ENCODE data around the gene F11. TPM values are rescaled to one million over a fixed set of nuclear protein-coding genes. Genes with fewer than 3 reads are reported as not detected.

F11 gene
- total RNA-seq, 4 donors from 2014 or later = not detected

- intact Hi-C loops (cut with DNase I) = no loop called here
- DNase-seq = no peak
- 92 to 98% methylated on average over 7 to 15 of the region's 15 CpGs for WGBS, 2 donors
Observed at GRCh38 chr4:186329372-186329771, 63.4 kb downstream of the F11 start.

GRCh38 chr4:186330368-186330767 lies 64.4 kb downstream of the F11 start:
- intact Hi-C loops (cut with DNase I) = no loop called here
- no peak overlapping the region for H3K27ac ChIP-seq
- TF ChIP-seq POLR2A (IDR thresholded peaks at IDR 0.05) = no peak
- TF ChIP-seq CTCF (IDR thresholded peaks at IDR 0.05) = no peak
- H3K27me3 ChIP-seq = no peaks in the 10 kb centered on the region
- H3K36me3 ChIP-seq = no peaks in the 10 kb centered on the region
- H3K9me3 ChIP-seq = peaks cover 0 to 20% (median 5%) of the 10 kb centered on the region in 3 donors
- H3K4me1 ChIP-seq = no peaks in the 10 kb centered on the region
- no peak overlapping the region for H3K4me3 ChIP-seq
- no peak for DNase-seq
- WGBS, 2 donors = 82 to 90% methylated on average over 3 of the region's 3 CpGs

More at GRCh38 chr4:186329372-186329771, 63.4 kb downstream of the F11 start:
- H3K36me3 ChIP-seq = no peaks in the 10 kb centered on the region
- peaks cover 0 to 20% (median 5%) of the 10 kb centered on the region in 3 donors for H3K9me3 ChIP-seq
- no peak overlapping the region for H3K4me3 ChIP-seq
- H3K27me3 ChIP-seq = no peaks in the 10 kb centered on the region
- H3K4me1 ChIP-seq = no peaks in the 10 kb centered on the region
- TF ChIP-seq CTCF (IDR thresholded peaks at IDR 0.05) = no peak
- no peak for TF ChIP-seq POLR2A (IDR thresholded peaks at IDR 0.05)
- no peak overlapping the region for H3K27ac ChIP-seq

DNA sequence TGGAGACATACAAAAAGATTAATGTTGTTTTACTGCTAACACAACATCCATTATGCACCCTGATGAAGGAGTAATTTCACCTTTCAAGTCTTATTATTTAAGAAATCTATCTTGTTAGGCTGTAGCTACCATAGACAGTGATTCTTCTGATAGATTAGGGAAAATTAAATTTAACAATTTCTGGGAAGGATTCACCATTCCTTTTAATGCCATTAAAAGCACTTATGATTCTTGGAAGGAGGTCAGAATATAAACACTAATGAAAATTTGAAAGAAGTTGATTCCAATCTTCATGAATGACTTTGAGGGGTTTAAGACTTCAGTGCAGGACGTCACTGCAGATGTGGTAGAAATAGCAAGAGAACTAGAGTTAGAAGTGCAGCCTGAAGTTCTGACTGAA lies 69.8 kb downstream of the F11 start:
- intact Hi-C loops (cut with DNase I) = no loop called here
- WGBS, 2 donors = 17 to 21% methylated on average over 1 of the region's 1 CpG

More for the DNA sequence above, 69.8 kb downstream of the F11 start:
- no peaks in the 10 kb centered on the region for H3K36me3 ChIP-seq
- TF ChIP-seq POLR2A (IDR thresholded peaks at IDR 0.05) = no peak
- TF ChIP-seq CTCF (IDR thresholded peaks at IDR 0.05) = no peak
- no peak overlapping the region for H3K4me3 ChIP-seq
- peaks cover 0 to 20% (median 5%) of the 10 kb centered on the region in 3 donors for H3K9me3 ChIP-seq
- no peaks in the 10 kb centered on the region for H3K27me3 ChIP-seq
- H3K4me1 ChIP-seq = no peaks in the 10 kb centered on the region
- no peak for DNase-seq
- no peak overlapping the region for H3K27ac ChIP-seq

Other genes with a start within 250 kb of the F11 start
- gene TLR3, start 197.0 kb upstream of the F11 start, total RNA-seq = 10 to 100 TPM in 1 of 4 donors, 1 to 10 TPM in 3; 2.8 to 11.6 (median 5.8) TPM
- gene FAM149A, start 161.5 kb upstream of the F11 start, total RNA-seq = 10 to 100 TPM in 1 of 4 donors, 1 to 10 TPM in 2, under 1 TPM in 1; 0.83 to 11.4 (median 4.0) TPM
- gene CYP4V2, start 74.6 kb upstream of the F11 start, total RNA-seq = 10 to 100 TPM in 1 of 4 donors, 1 to 10 TPM in 3; 1.4 to 18.1 (median 7.0) TPM
- gene KLKB1, start 38.7 kb upstream of the F11 start, total RNA-seq = 1 to 10 TPM in 1 of 4 donors, under 1 TPM in 1, not detected in 2; 0.57 to 2.0 TPM

All from esophagus squamous epithelium (tissue), 5 donors.